DOHH2 (cell line): ENCODE measurements around the gene INSC.

Experiments used
- H3F3A ChIP-seq: fragments of 200-600 bp; sonication (generic), shearing (Covaris generic); 2 replicates; pipeline ENCODE4 v1.6.0; 2016; ENCODE audit warnings: antibody characterized with exemption, mild to moderate bottlenecking; ENCODE audit not compliant: control insufficient read depth, insufficient read depth
- H3K27ac ChIP-seq: fragments of 200-600 bp; sonication (generic); 2 replicates; pipeline ENCODE4 v1.5.1; 2014; ENCODE audit warnings: low read depth, mild to moderate bottlenecking, low read length, moderate library complexity
- H3K27me3 ChIP-seq: fragments of 200-600 bp; sonication (generic); 2 replicates; pipeline ENCODE4 v1.6.1; 2014; ENCODE audit warnings: mild to moderate bottlenecking, low read length, mixed read lengths; ENCODE audit not compliant: control insufficient read depth
- H3K36me3 ChIP-seq: fragments of 200-600 bp; sonication (generic); 2 replicates; pipeline ENCODE4 v1.6.1; 2014; ENCODE audit warnings: mild to moderate bottlenecking, low read length, moderate library complexity, mixed read lengths; ENCODE audit not compliant: control insufficient read depth
- H3K4me1 ChIP-seq: fragments of 200-600 bp; sonication (generic); 2 replicates; pipeline ENCODE4 v1.6.1; 2014; ENCODE audit warnings: mild to moderate bottlenecking, low read length, mixed read lengths; ENCODE audit not compliant: control insufficient read depth
- H3K4me2 ChIP-seq: fragments of 200-600 bp; sonication (generic); 2 replicates; pipeline ENCODE4 v1.6.0; 2014; ENCODE audit warnings: mild to moderate bottlenecking, low read length, moderate library complexity
- H3K4me3 ChIP-seq: fragments of 200-600 bp; sonication (generic); 2 replicates; pipeline ENCODE4 v1.5.1; 2014; ENCODE audit warnings: mild to moderate bottlenecking, low read length, mixed read lengths
- H3K79me2 ChIP-seq: fragments of 200-600 bp; sonication (generic); 2 replicates; pipeline ENCODE4 v1.6.1; 2014; ENCODE audit warnings: mild to moderate bottlenecking, low read length, mixed read lengths; ENCODE audit not compliant: control insufficient read depth
- H3K9me2 ChIP-seq: fragments of 200-600 bp; sonication (generic); replicated peaks from 2 replicates; pipeline ENCODE4 v1.6.1; 2014; ENCODE audit warnings: mild to moderate bottlenecking, low read length, mixed read lengths; ENCODE audit not compliant: control insufficient read depth
- H3K9me3 ChIP-seq: fragments of 200-600 bp; sonication (generic); 2 replicates; pipeline ENCODE4 v1.6.1; 2014; ENCODE audit warnings: antibody characterized with exemption, low read length, mixed read lengths; ENCODE audit not compliant: control insufficient read depth, insufficient read depth
- H4K20me1 ChIP-seq: fragments of 200-600 bp; sonication (generic); 2 replicates; pipeline ENCODE4 v1.6.0; 2014; ENCODE audit warnings: low read depth, mild to moderate bottlenecking, antibody characterized with exemption, low read length, moderate library complexity; ENCODE audit not compliant: control insufficient read depth, insufficient read depth
- CTCF ChIP-seq: fragments of 200-600 bp; sonication (generic); IDR thresholded peaks from one replicate; pipeline ENCODE4 v1.5.1; 2014; ENCODE audit warnings: antibody characterized with exemption, mild to moderate bottlenecking, low read depth, low read length; ENCODE audit not compliant: poor library complexity, severe bottlenecking
- EZH2phosphoT487 ChIP-seq: fragments of 200-600 bp; sonication (generic); IDR thresholded peaks from 2 replicates; pipeline ENCODE4 v1.6.1; 2017; ENCODE audit warnings: borderline replicate concordance, mild to moderate bottlenecking, antibody characterized with exemption, low read length, moderate library complexity, mixed read lengths

Gene INSC

GRCh38 chr11:15169815-15170551, 55.3 kb downstream of the INSC start:
- TF ChIP-seq CTCF = no peak
- no peak for TF ChIP-seq EZH2phosphoT487
- Histone ChIP-seq H3K27ac (no peak overlapping the region), H3K4me3 (no peak overlapping the region), H3K27me3 (peaks cover 2% of the 10 kb centered on the region; the same call in 1 of the 2 replicates), H3K79me2 (no peaks in the 10 kb centered on the region), H4K20me1 (no peaks in the 10 kb centered on the region), H3K36me3 (no peaks in the 10 kb centered on the region), H3K9me2 (no peaks in the 10 kb centered on the region), H3K4me1 (no peaks in the 10 kb centered on the region), H3K9me3 (no peaks in the 10 kb centered on the region), H3K4me2 (no peak overlapping the region), H3F3A (no peaks in the 10 kb centered on the region)

- H3K4me2 ChIP-seq = no peak overlapping the region
- no peaks in the 10 kb centered on the region for H3K9me3 ChIP-seq
- H4K20me1 ChIP-seq = no peaks in the 10 kb centered on the region
- no peaks in the 10 kb centered on the region for H3K79me2 ChIP-seq
- H3K4me1 ChIP-seq = no peaks in the 10 kb centered on the region
- H3F3A ChIP-seq = no peaks in the 10 kb centered on the region
- H3K4me3 ChIP-seq = no peak overlapping the region
- peaks cover 2% of the 10 kb centered on the region; the same call in 1 of the 2 replicates for H3K27me3 ChIP-seq
- H3K36me3 ChIP-seq = no peaks in the 10 kb centered on the region
- H3K27ac ChIP-seq = no peak overlapping the region
- no peaks in the 10 kb centered on the region for H3K9me2 ChIP-seq
- TF ChIP-seq EZH2phosphoT487 (no peak), CTCF (no peak)
Observed at GRCh38 chr11:15170698-15171097, 56.0 kb downstream of the INSC start.

- Histone ChIP-seq H3F3A (no peaks in the 10 kb centered on the region), H3K79me2 (no peaks in the 10 kb centered on the region), H4K20me1 (no peaks in the 10 kb centered on the region), H3K4me3 (no peak overlapping the region), H3K9me2 (no peaks in the 10 kb centered on the region), H3K27me3 (peaks cover 2% of the 10 kb centered on the region; the same call in 1 of the 2 replicates), H3K27ac (no peak overlapping the region), H3K4me1 (no peaks in the 10 kb centered on the region), H3K9me3 (no peaks in the 10 kb centered on the region), H3K4me2 (no peak overlapping the region), H3K36me3 (no peaks in the 10 kb centered on the region)
- no peak for TF ChIP-seq CTCF
- no peak for TF ChIP-seq EZH2phosphoT487
Observed at GRCh38 chr11:15171956-15172355, 57.2 kb downstream of the INSC start.
